HEK293T (cell line): ENCODE measurements around the gene ATXN7.

Source experiments
- ARNT ChIP-seq: fragments of 450-650 bp; IDR thresholded peaks from 2 replicates; pipeline ENCODE4 v1.6.1; 2017; ENCODE audit warnings: mild to moderate bottlenecking
- BHLHE40 ChIP-seq: fragments of 450-650 bp; IDR thresholded peaks from 2 replicates; pipeline ENCODE4 v1.6.1; 2016; ENCODE audit warnings: mild to moderate bottlenecking, moderate library complexity, borderline replicate concordance
- CTBP1 ChIP-seq: fragments of 450-650 bp; IDR thresholded peaks from 2 replicates; pipeline ENCODE4 v1.6.1; 2016; ENCODE audit warnings: borderline replicate concordance
- FOXA1 ChIP-seq: fragments of 450-650 bp; IDR thresholded peaks from 2 replicates; pipeline ENCODE4 v1.6.1; 2016; ENCODE audit warnings: mild to moderate bottlenecking
- FOXK2 ChIP-seq: fragments of 450-650 bp; IDR thresholded peaks from 2 replicates; pipeline ENCODE4 v1.6.1; 2016; ENCODE audit warnings: mild to moderate bottlenecking
- FOXM1 ChIP-seq: fragments of 450-650 bp; IDR thresholded peaks from 2 replicates; pipeline ENCODE4 v1.6.1; 2017; ENCODE audit warnings: mild to moderate bottlenecking, borderline replicate concordance
- HDGF ChIP-seq: fragments of 450-650 bp; IDR thresholded peaks from 2 replicates; pipeline ENCODE4 v1.6.1; 2017; ENCODE audit warnings: antibody characterized with exemption, borderline replicate concordance
- L3MBTL2 ChIP-seq: fragments of 450-650 bp; conservative IDR thresholded peaks from 2 replicates; pipeline ENCODE4 v1.6.1; 2016; ENCODE audit warnings: mild to moderate bottlenecking
- PKNOX1 ChIP-seq: fragments of 450-650 bp; IDR thresholded peaks from 2 replicates; pipeline ENCODE4 v1.6.1; 2016
- SP1 ChIP-seq: fragments of 450-650 bp; IDR thresholded peaks from 2 replicates; pipeline ENCODE4 v1.6.1; 2017
- SUZ12 ChIP-seq: fragments of 450-650 bp; IDR thresholded peaks from 2 replicates; pipeline ENCODE4 v1.6.1; 2016; ENCODE audit warnings: mild to moderate bottlenecking
- TARDBP ChIP-seq: fragments of 450-650 bp; IDR thresholded peaks from 2 replicates; pipeline ENCODE4 v1.6.1; 2016

GRCh38 chr3:63986831-63987230 is 123.2 kb downstream of the ATXN7 start:
- no peak for TF ChIP-seq SUZ12
- TF ChIP-seq FOXK2 = no peak
- TF ChIP-seq FOXM1 = no peak
- no peak for TF ChIP-seq FOXA1
- TF ChIP-seq HDGF = no peak
- TF ChIP-seq SP1 = no peak
- TF ChIP-seq PKNOX1 = no peak
- TF ChIP-seq L3MBTL2 = no peak
- TF ChIP-seq CTBP1 = no peak
- no peak for TF ChIP-seq TARDBP
- TF ChIP-seq ARNT = no peak
- no peak for TF ChIP-seq BHLHE40
